PC-3 (cell line): ENCODE measurements around the gene TTC1. TPM values are rescaled to one million over a fixed set of nuclear protein-coding genes. Genes with fewer than 3 reads are reported as not detected.

Source experiments
- ATAC-seq: fragments of 200-7000 bp; cut with Tn5 transposase; 2 replicates; pipeline ENCODE4 v1.9.1; 2020; ENCODE audit warnings: mild to moderate bottlenecking, moderate library complexity
- BruUV-seq: library from RNA; stranded (reverse); fragments of 400-500 nt; replicated peaks from 2 replicates; lab custom pipeline; 2021; lab: Mats Ljungman, UMichigan
- CTCF ChIA-PET: fragments of 300-600 bp; sonication (Branson Sonifier 250); formaldehyde crosslinking; loops from one replicate; lab custom pipeline; 2022; ENCODE audit warnings: antibody characterized with exemption; lab: Charles Lee
- POLR2A ChIA-PET: fragments of 300-600 bp; sonication (Branson Sonifier 250); formaldehyde crosslinking; loops from one replicate; lab custom pipeline; 2022; ENCODE audit warnings: antibody characterized with exemption; ENCODE audit not compliant: unreplicated experiment; lab: Charles Lee
- DNase-seq: peaks from one replicate; pipeline ENCODE4 v3.0.0-alpha.2; 2015
- H2AFZ ChIP-seq: fragments of 300-600 bp; sonication (generic); 2 replicates; pipeline ENCODE4 v1.6.0; 2016; ENCODE audit warnings: antibody characterized with exemption, low read length
- H3F3A ChIP-seq: fragments of 300-600 bp; sonication (generic); one replicate; pipeline ENCODE4 v1.6.0; 2017; ENCODE audit warnings: antibody characterized with exemption, low read length, control low read depth, mild to moderate bottlenecking; ENCODE audit not compliant: unreplicated experiment
- H3K27ac ChIP-seq: fragments of 300-600 bp; sonication (generic); 2 replicates; pipeline ENCODE4 v1.5.1; 2016; ENCODE audit warnings: mild to moderate bottlenecking, low read length
- H3K27me3 ChIP-seq: fragments of 300-600 bp; sonication (generic); 2 replicates; pipeline ENCODE4 v1.6.1; 2016; ENCODE audit warnings: low read length, mixed read lengths
- H3K36me3 ChIP-seq: fragments of 300-600 bp; sonication (generic); 2 replicates; pipeline ENCODE4 v1.6.1; 2016; ENCODE audit warnings: low read depth, mixed run types, low read length, mixed read lengths
- H3K4me1 ChIP-seq: fragments of 300-600 bp; sonication (generic); 2 replicates; pipeline ENCODE4 v1.5.1; 2016; ENCODE audit warnings: low read length; ENCODE audit not compliant: insufficient read depth
- H3K4me2 ChIP-seq: fragments of 300-600 bp; sonication (generic); 2 replicates; pipeline ENCODE4 v1.6.0; 2016; ENCODE audit warnings: low read length
- H3K4me3 ChIP-seq: fragments of 300-600 bp; sonication (generic); 2 replicates; pipeline ENCODE4 v1.5.1; 2016; ENCODE audit warnings: mild to moderate bottlenecking, low read length, mixed read lengths
- H3K79me2 ChIP-seq: fragments of 300-600 bp; sonication (generic); 2 replicates; pipeline ENCODE4 v1.6.1; 2017; ENCODE audit warnings: low read length, mixed read lengths
- H3K9ac ChIP-seq: fragments of 300-600 bp; sonication (generic); 2 replicates; pipeline ENCODE4 v1.6.0; 2016; ENCODE audit warnings: mild to moderate bottlenecking, low read length
- H3K9me2 ChIP-seq: fragments of 300-600 bp; sonication (generic); replicated peaks from 2 replicates; pipeline ENCODE4 v1.6.1; 2016; ENCODE audit warnings: mixed run types, low read length, mixed read lengths
- H3K9me3 ChIP-seq: fragments of 300-600 bp; sonication (generic); 2 replicates; pipeline ENCODE4 v1.6.1; 2016; ENCODE audit warnings: low read length, mixed read lengths
- H4K20me1 ChIP-seq: fragments of 300-600 bp; sonication (generic); 2 replicates; pipeline ENCODE4 v1.6.1; 2016; ENCODE audit warnings: low read length, mixed read lengths
- CTCF ChIP-seq: fragments of 300-600 bp; sonication (generic); conservative IDR thresholded peaks from 2 replicates; pipeline ENCODE4 v1.5.1; 2017; ENCODE audit warnings: antibody characterized with exemption, low read depth, mild to moderate bottlenecking, low read length
- EZH2 ChIP-seq: fragments of 300-600 bp; sonication (generic); IDR thresholded peaks from one replicate; pipeline ENCODE4 v1.6.1; 2017; ENCODE audit warnings: antibody characterized with exemption, mild to moderate bottlenecking, low read length; ENCODE audit not compliant: unreplicated experiment
- EZH2phosphoT487 ChIP-seq: fragments of 300-600 bp; sonication (generic); IDR thresholded peaks from 2 replicates; pipeline ENCODE4 v1.6.1; 2018; ENCODE audit warnings: mild to moderate bottlenecking, antibody characterized with exemption, low read length, borderline replicate concordance
- intact Hi-C: fragments of 100-400 bp; cut with micrococcal nuclease; formaldehyde crosslinking; loops from 2 replicates; pipeline ENCODE4 v1.9.0; 2023
- total RNA-seq: library from RNA; depleted of rRNA; stranded (reverse); fragments of >200 nt; gene quantifications from 2 replicates; pipeline ENCODE4 v1.2.3, GENCODE V29; 2014

The TTC1 gene
- total RNA-seq, 1 experiment from 2014 or later = 61.4 TPM

- Histone ChIP-seq H3K36me3 (peaks cover 13% of the 10 kb centered on the region; the same call in 1 of the 2 replicates), H3K79me2 (peaks cover 30% of the 10 kb centered on the region), H3K4me1 (no peaks in the 10 kb centered on the region), H3K4me3 (no peak overlapping the region), H3F3A (peaks cover 3% of the 10 kb centered on the region), H3K9me2 (no peaks in the 10 kb centered on the region), H4K20me1 (0 out of 2 replicates have a peak, but pooled peaks cover 5% of the 10 kb centered on the region), H3K27ac (no peak overlapping the region), H3K9me3 (no peaks in the 10 kb centered on the region), H2AFZ (no peak overlapping the region), H3K9ac (no peak overlapping the region), H3K4me2 (no peak overlapping the region), H3K27me3 (no peaks in the 10 kb centered on the region)
- intact Hi-C loops = loop anchor here (1.0 to 5.0 kb wide), 7 partner anchors 60 to 369 kb away; partner anchors contain the start of gene PWWP2A
- ChIA-PET POLR2A (interaction anchor here (0.6 to 0.7 kb wide), 3 partner anchors 69 to 162 kb away, joined by 3 to 6 read pairs (median 4); no protein-coding TSS in a partner anchor), CTCF (interaction anchor here (0.5 to 1.5 kb wide), 14 partner anchors 8 to 735 kb away, joined by 3 to 7 read pairs (median 4); partner anchors contain the start of genes PWWP2A and TTC1)
- peak; percentile 85 for TF ChIP-seq CTCF
- no peak for TF ChIP-seq EZH2
- no peak for TF ChIP-seq EZH2phosphoT487
- ATAC-seq (peak; percentile 81), DNase-seq (peak; percentile 81)
- BruUV-seq = no TSS peak
Observed at GRCh38 chr5:160021831-160022446, 13.0 kb downstream of the TTC1 start.

- Histone ChIP-seq H3K79me2 (peaks cover 35% of the 10 kb centered on the region), H3K27me3 (no peaks in the 10 kb centered on the region), H4K20me1 (0 out of 2 replicates have a peak, but pooled peaks cover 5% of the 10 kb centered on the region), H3K36me3 (peaks cover 18% of the 10 kb centered on the region; the same call in 1 of the 2 replicates), H3K27ac (no peak overlapping the region), H3K4me1 (no peaks in the 10 kb centered on the region), H3K9ac (no peak overlapping the region), H2AFZ (no peak overlapping the region), H3K4me3 (no peak overlapping the region), H3K9me2 (no peaks in the 10 kb centered on the region), H3F3A (peaks cover 3% of the 10 kb centered on the region), H3K4me2 (no peak overlapping the region), H3K9me3 (no peaks in the 10 kb centered on the region)
- intact Hi-C loops = loop anchor here (5.0 kb wide), 4 partner anchors 59 to 224 kb away; partner anchors contain the start of gene PWWP2A
- no peak for TF ChIP-seq EZH2
- no peak for TF ChIP-seq EZH2phosphoT487
- TF ChIP-seq CTCF = no peak
- ATAC-seq (no peak), DNase-seq (no peak)
- CTCF ChIA-PET = no interaction called here
- POLR2A ChIA-PET = no interaction called here
- BruUV-seq = no TSS peak
Observed at GRCh38 chr5:160023007-160023907, 14.3 kb downstream of the TTC1 start.
